ENCODE measurements around the gene CDKN1C.

CDKN1C gene

GRCh38 chr11:2889362-2890273 is 4.0 kb upstream of the CDKN1C start:
- no peak for DNase-seq (ENCODE audit: low spot score)

- peak; percentile 88 for DNase-seq (ENCODE audit: low spot score)
Observed at GRCh38 chr11:2888266-2888968, 2.8 kb upstream of the CDKN1C start.

GRCh38 chr11:2887515-2888195 is 2.1 kb upstream of the CDKN1C start:
- no peak for DNase-seq (ENCODE audit: low spot score)

DNA sequence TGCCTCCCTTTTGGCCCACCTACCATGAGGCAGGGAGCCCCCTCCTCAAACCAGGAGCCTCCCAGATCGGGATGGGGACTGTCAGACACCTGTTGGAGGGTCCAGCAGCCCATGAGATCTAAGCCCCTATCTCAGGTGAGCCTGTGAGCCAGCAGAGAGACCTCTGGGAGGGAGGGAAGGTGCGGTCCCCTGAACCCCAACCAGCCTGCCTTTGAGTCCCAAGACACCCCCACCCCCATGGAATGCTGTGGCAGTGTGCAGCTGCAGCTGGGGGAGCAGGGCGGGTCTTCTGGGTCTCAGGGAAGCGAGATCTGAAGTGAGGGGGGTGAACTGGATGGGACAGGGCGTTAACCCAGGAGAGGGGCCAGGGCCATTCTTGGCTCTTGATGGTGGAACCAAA is 1.4 kb upstream of the CDKN1C start:
- no peak for DNase-seq (ENCODE audit: low spot score)

GRCh38 chr11:2886191-2886894 is 768 bp upstream of the CDKN1C start:
- no peak for DNase-seq (ENCODE audit: low spot score)

- peak; percentile 9 for DNase-seq (ENCODE audit: low spot score)
Observed at GRCh38 chr11:2885017-2885677, 428 bp downstream of the CDKN1C start.

- no peak for DNase-seq (ENCODE audit: low spot score)
Observed at GRCh38 chr11:2883979-2884815, 1.4 kb downstream of the CDKN1C start.

GRCh38 chr11:2883640-2883978 is 2.0 kb downstream of the CDKN1C start:
- DNase-seq (ENCODE audit: low spot score), result no peak

GRCh38 chr11:2882396-2883110 is 3.0 kb downstream of the CDKN1C start:
- DNase-seq (ENCODE audit: low spot score), result no peak

GRCh38 chr11:2881981-2882375 is 3.6 kb downstream of the CDKN1C start:
- DNase-seq (ENCODE audit: low spot score), result no peak

DNA sequence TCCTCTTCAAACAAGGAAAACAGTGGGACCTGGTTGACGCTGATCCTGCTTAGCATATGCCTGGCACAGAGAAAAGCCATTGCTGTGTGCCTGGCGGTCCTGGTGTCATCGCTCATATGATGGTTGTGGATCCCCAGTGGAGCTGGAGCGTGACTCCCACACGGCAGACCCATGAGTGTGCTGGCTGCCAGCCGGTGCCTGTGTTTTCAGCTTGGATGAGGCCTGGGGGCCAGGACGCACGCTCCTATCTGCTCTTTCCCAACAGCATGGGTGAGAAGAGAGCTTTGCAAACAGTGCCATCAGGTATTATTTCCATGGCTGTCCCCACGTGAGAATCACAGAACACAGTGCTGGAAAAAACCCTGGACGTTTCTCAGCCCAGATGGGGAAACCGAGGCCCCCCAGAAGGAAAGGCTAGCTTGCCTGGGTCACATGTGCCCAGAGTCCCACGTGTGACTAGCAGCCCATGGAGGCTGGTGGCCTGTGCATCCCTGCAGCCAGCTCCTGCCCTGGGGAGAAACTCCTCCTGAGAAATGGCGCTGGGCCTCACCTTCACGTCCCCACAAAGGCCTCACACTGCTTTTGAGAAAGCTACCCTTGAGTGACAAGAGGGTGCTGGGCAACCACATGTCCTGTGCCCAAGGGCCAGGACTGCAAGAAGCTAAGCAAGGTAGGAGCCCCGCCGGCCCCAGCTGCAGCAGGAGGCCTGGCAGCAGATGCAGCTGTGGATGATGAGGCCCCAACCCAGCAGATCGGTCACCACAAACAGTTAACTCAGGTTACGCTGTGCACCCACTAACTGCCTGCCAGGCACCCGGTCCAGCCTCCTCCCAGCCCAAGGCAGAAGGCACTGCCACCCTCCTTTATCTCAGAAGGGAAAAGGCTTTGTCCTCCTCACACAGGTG is 4.2 kb downstream of the CDKN1C start:
- no peak for DNase-seq (ENCODE audit: low spot score)

- DNase-seq (ENCODE audit: low spot score), result no peak
Observed at GRCh38 chr11:2880646-2881045, 4.9 kb downstream of the CDKN1C start.

- no peak for DNase-seq (ENCODE audit: low spot score)
Observed at GRCh38 chr11:2878782-2879181, 6.8 kb downstream of the CDKN1C start.

- no peak for DNase-seq (ENCODE audit: low spot score)
Observed at GRCh38 chr11:2877474-2877873, 8.1 kb downstream of the CDKN1C start.

DNA sequence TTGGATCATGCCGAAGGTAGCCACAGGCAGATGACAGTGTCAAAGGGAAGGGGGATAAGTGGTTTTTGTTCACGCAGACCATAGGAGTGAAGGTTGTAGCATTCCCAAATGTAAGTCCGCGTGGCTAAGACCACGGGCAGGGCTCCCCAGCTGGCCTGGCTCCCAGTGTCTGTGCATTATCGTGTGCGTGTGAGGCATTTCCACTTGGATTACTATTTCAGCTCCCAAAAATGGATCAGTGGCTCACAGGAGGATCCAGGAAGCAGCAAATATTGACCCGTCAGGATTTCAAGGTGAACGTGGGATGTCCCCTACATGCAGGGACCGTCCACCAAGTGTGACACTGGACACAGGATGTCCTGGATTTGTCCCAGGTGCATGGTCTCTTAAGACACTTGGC is 10.6 kb downstream of the CDKN1C start:
- no peak for DNase-seq (ENCODE audit: low spot score)

DNA sequence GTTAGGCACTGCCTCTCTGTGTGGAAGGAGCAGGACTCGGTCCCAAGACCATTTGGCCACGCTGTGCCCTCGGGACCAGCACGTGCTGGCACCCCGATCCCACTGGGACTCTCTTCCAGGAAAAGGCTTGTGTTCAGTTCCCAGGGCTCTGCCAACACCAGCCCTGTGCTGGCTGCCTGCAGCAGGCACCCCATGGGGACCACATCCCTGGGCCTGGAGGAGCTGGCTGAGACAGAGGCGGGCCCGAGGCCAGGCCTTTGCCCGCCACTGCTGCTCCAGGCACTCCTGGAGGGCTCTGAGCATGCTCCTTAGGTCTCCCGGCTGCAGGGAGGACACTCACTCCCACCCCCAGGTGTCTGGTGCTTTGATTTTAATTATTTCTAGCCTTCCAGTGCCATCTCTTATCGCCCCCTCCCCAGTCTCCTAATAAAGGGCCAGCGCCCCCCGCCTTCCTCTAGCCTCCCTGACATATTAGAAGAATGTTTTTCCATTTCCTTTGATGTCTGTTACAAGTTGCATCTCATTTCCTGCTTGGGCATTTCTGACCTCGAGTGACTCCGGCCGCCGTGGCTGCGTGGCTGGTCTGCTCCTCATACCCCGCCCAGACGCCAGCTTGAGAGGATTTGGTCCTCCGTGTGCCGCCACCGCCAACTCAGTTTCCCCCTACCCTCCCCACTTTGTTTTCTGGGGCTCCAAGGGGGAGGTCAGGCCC is 14.4 kb downstream of the CDKN1C start:
- DNase-seq (ENCODE audit: low spot score), result no peak

- DNase-seq (ENCODE audit: low spot score), result no peak
Observed at GRCh38 chr11:2870460-2870859, 15.1 kb downstream of the CDKN1C start.

Data from CD4-positive, alpha-beta T cell treated with Interleukin-2 at 100 ng/mL for 4 hours (primary cell).